Neural crest cell (in vitro differentiated cells): ENCODE measurements around the gene HLA-DQB1. TPM values are rescaled to one million over a fixed set of nuclear protein-coding genes. Genes with fewer than 3 reads are reported as not detected.
"Not testable (repeated sequence)": the region's sequence is repeated elsewhere in the genome, so short reads cannot be mapped to it uniquely, and the experiment has no call there.

Source experiments
- DNase-seq: peaks from one replicate; pipeline ENCODE4 v3.0.0; 2021; ENCODE audit warnings: low read depth, mixed read lengths, low spot score
- H3K27ac Mint-ChIP-seq: one replicate; pipeline ENCODE4 v1.8.0; 2021; ENCODE audit warnings: mild to moderate bottlenecking, mixed read lengths; ENCODE audit not compliant: unreplicated experiment
- H3K27me3 Mint-ChIP-seq: 2 replicates; pipeline ENCODE4 v1.8.0; 2021; ENCODE audit warnings: low read depth, mild to moderate bottlenecking, mixed read lengths
- H3K36me3 Mint-ChIP-seq: 2 replicates; pipeline ENCODE4 v1.8.0; 2021; ENCODE audit warnings: low read depth, mild to moderate bottlenecking, mixed read lengths
- H3K4me1 Mint-ChIP-seq: 2 replicates; pipeline ENCODE4 v1.8.0; 2021; ENCODE audit warnings: mixed read lengths
- H3K4me3 Mint-ChIP-seq: one replicate; pipeline ENCODE4 v1.8.0; 2021; ENCODE audit warnings: mild to moderate bottlenecking, mixed read lengths
- H3K9me3 Mint-ChIP-seq: 2 replicates; pipeline ENCODE4 v1.8.0; 2021; ENCODE audit warnings: mixed read lengths
- total RNA-seq: library from RNA; stranded (reverse); gene quantifications from 2 replicates; pipeline ENCODE4 v1.2.1, GENCODE V29; 2021
- TF ChIP-seq, protein P1 (sequence below): fragments of 200-600 bp; sonication (generic); conservative IDR thresholded peaks from 2 replicates; pipeline ENCODE4 v1.5.0; 2021; ENCODE audit warnings: antibody characterized with exemption, mild to moderate bottlenecking

HLA-DQB1 gene
- total RNA-seq, 1 donor from 2014 or later = 0.23 TPM

- peaks cover 89% of the 10 kb centered on the region for H3K27me3 Mint-ChIP-seq
- H3K4me3 Mint-ChIP-seq = no peak overlapping the region
- TF ChIP-seq, protein P1, sequence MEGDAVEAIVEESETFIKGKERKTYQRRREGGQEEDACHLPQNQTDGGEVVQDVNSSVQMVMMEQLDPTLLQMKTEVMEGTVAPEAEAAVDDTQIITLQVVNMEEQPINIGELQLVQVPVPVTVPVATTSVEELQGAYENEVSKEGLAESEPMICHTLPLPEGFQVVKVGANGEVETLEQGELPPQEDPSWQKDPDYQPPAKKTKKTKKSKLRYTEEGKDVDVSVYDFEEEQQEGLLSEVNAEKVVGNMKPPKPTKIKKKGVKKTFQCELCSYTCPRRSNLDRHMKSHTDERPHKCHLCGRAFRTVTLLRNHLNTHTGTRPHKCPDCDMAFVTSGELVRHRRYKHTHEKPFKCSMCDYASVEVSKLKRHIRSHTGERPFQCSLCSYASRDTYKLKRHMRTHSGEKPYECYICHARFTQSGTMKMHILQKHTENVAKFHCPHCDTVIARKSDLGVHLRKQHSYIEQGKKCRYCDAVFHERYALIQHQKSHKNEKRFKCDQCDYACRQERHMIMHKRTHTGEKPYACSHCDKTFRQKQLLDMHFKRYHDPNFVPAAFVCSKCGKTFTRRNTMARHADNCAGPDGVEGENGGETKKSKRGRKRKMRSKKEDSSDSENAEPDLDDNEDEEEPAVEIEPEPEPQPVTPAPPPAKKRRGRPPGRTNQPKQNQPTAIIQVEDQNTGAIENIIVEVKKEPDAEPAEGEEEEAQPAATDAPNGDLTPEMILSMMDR = no peak
- H3K4me1 Mint-ChIP-seq = peaks cover 11% of the 10 kb centered on the region
- DNase-seq = no peak
- no peak overlapping the region for H3K27ac Mint-ChIP-seq
- no peaks in the 10 kb centered on the region for H3K9me3 Mint-ChIP-seq
- H3K36me3 Mint-ChIP-seq = no peaks in the 10 kb centered on the region
These were observed 4.4 kb downstream of the HLA-DQB1 start for GRCh38 chr6:32662099-32662498.

DNA sequence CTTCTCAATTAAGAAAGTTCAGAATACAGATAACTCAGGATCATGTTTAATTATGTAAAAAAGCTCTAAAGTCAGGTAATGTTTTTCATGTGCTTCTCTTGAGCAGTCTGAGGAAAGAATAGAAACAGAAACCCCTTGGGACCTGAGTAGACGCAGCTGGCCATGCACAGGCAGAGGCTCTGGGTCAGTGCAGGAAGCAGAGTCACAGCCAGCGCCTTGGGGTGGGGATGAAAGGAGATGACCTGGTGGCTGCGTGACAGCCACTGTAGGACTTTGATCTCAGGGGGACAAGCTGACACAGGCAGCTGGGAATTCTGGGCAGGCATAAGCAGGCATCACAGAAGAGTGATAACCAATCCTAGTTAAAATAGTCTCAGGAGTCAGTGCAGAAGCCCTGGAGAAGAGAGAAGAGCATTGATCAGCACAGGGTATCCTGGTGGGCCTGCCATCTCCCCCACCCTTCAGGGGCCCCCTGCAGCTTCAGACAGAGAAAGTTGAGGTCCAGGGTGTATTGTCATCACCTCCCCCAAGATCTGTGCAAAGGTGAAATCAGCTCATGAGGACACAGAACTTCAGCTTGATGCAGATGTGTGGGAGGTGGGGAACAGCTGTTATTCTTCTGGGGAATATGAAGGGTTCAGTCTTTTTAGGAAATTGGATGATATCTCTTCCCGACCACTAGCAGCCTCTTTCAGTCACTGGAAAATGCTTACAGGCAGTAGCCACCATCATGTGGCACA, 6.4 kb downstream of the HLA-DQB1 start:
- no peak for DNase-seq
- Mint-ChIP-seq H3K4me3 (no peak overlapping the region), H3K9me3 (no peaks in the 10 kb centered on the region), H3K36me3 (no peaks in the 10 kb centered on the region), H3K27me3 (peaks cover 84% of the 10 kb centered on the region), H3K4me1 (no peaks in the 10 kb centered on the region), H3K27ac (no peak overlapping the region)
- TF ChIP-seq, protein P1 = no peak

DNA sequence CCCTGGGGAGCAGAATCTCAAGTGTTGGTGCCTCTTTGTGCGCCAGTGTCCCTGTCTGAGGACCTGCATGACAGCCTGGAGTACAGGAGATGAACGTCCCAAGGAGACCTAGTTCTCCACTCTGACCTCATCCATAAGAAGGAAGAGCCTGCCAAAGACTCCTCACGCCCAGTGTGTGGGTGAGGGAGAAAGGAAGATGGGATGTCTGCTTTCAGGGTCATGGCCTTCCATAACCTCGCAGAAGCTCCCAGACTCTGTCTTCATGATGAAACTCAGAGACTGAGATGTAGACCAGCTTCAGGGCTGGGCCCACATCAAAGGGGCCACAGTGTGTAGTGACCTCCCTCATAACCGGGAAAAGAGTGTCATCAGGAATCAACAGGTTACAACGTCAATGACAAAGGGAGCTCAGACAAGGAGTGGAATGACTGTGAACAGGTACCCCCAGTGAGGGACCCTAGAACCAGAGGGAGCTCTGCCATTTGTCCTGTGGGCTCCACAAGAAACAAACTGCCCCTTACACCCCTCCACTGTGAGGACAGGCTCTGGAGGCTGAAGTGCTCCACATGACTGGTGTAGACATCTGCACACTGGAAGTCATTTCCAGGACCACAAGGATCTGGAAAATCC, 8.1 kb downstream of the HLA-DQB1 start:
- TF ChIP-seq, protein P1 = no peak
- DNase-seq = no peak
- no peaks in the 10 kb centered on the region for H3K9me3 Mint-ChIP-seq
- no peak overlapping the region for H3K4me3 Mint-ChIP-seq
- H3K4me1 Mint-ChIP-seq = no peaks in the 10 kb centered on the region
- H3K36me3 Mint-ChIP-seq = no peaks in the 10 kb centered on the region
- H3K27me3 Mint-ChIP-seq = peaks cover 67% of the 10 kb centered on the region
- H3K27ac Mint-ChIP-seq = no peak overlapping the region

DNA sequence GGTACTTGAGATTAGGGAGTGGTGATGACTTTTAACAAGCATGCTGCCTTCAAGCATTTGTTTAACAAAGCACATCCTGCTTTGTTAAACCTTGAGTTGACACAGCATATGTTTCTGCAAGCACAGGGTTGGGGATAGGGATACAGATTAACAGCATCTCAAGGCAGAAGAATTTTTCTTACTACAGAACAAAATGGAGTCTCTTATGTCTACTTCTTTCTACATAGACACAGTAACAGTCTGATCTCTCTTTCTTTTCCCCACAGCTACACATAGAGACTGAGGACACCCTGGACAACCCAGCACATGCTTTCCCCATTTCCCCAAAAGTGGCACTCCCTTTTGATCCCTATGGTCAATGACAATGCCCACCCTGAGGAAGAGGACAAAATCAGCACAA, 8.6 kb downstream of the HLA-DQB1 start:
- peaks cover 62% of the 10 kb centered on the region for H3K27me3 Mint-ChIP-seq
- not testable (repeated sequence) for H3K9me3 Mint-ChIP-seq, H3K36me3 Mint-ChIP-seq, DNase-seq, H3K27ac Mint-ChIP-seq, H3K4me1 Mint-ChIP-seq, H3K4me3 Mint-ChIP-seq

DNA sequence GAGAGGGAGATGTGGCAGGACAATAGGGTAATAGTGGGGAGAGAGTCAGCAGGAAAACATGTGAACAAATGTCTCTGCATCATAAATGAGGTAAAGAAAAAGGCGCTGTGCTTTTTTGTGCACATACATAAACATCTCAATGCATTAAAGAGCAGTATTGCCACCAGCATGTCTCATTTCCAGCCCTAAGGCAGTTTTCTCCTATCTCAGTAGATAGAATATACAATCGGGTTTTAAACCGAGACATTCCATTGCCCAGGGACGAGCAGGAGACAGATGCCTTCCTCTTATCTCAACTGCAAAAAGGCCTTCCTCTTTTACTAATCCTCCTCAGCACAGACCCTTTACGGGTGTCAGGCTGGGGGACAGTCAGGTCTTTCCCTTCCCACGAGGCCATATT, 9.1 kb downstream of the HLA-DQB1 start:
- peaks cover 58% of the 10 kb centered on the region for H3K27me3 Mint-ChIP-seq
- H3K4me3 Mint-ChIP-seq, DNase-seq, H3K4me1 Mint-ChIP-seq, H3K36me3 Mint-ChIP-seq, H3K9me3 Mint-ChIP-seq, H3K27ac Mint-ChIP-seq: not testable (repeated sequence)

- no peak for DNase-seq
- H3K27me3 Mint-ChIP-seq = peaks cover 45% of the 10 kb centered on the region
- no peak overlapping the region for H3K27ac Mint-ChIP-seq
- H3K4me1 Mint-ChIP-seq = no peaks in the 10 kb centered on the region
- TF ChIP-seq, protein P1 = no peak
- no peaks in the 10 kb centered on the region for H3K9me3 Mint-ChIP-seq
- no peaks in the 10 kb centered on the region for H3K36me3 Mint-ChIP-seq
- no peak overlapping the region for H3K4me3 Mint-ChIP-seq
These were observed 11.2 kb downstream of the HLA-DQB1 start for GRCh38 chr6:32655203-32655710.
